HG03060 (cell line): ENCODE results near the gene PLD4.

ENCODE experiments used
- ATAC-seq: cut with Tn5 transposase; IDR thresholded peaks from one replicate; pipeline ENCODE4 v1.9.1; 2021; ENCODE audit warnings: low read depth, moderate number of reproducible peaks; ENCODE audit not compliant: unreplicated experiment

The PLD4 gene

DNA sequence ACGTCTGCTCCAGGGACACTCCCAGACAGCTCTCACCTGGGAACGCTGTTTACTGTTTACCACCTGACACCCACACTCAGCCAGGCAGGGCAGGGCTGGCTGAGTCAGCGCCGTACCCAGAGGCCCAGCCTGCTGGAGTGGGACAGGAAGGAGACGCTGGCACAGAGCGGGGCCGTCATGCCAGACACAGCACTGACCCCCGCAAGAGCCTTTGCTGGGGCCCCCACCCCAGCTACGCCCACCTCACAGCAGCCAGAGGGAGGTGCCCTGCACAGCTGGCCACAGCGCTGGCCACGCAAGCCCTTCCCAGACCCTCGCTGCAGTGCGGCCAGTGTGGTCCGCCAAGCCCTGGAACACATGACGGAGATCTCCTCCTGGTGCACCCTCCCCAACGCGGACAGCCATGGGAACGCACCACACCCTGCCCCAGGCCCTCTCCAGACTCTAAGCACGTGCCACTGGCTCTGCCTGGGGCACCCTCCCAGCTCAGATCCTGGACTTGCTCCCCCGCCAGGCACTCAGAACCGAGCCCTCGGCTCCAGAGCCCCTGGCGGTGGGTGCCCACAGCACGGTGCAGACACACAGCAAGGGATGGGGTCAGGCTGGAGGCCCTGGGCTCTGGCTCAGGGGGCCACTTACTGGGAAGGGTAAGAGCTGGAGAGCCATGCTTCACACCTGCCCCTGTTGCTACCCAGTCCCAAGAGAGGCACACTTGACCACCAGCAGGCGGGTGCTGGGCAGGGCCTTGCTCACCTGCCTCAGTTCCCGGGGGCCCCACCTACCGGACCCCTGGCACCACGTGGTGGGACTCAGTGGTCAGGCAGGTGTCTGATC lies 47.8 kb downstream of the PLD4 start:
- no peak for ATAC-seq

DNA sequence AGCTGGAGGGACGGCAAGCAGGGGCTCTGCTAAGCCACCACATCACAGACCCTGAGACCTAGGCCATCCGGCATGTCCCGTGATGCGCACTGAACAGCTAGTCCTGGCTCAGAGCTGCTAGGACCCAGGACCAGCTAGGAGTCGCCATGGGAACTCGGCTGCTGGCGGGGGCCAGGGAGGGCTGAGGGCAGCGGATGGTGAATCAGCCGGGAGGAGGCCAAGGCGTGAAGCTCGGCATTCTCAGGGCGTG lies 48.4 kb downstream of the PLD4 start:
- ATAC-seq, result no peak

DNA sequence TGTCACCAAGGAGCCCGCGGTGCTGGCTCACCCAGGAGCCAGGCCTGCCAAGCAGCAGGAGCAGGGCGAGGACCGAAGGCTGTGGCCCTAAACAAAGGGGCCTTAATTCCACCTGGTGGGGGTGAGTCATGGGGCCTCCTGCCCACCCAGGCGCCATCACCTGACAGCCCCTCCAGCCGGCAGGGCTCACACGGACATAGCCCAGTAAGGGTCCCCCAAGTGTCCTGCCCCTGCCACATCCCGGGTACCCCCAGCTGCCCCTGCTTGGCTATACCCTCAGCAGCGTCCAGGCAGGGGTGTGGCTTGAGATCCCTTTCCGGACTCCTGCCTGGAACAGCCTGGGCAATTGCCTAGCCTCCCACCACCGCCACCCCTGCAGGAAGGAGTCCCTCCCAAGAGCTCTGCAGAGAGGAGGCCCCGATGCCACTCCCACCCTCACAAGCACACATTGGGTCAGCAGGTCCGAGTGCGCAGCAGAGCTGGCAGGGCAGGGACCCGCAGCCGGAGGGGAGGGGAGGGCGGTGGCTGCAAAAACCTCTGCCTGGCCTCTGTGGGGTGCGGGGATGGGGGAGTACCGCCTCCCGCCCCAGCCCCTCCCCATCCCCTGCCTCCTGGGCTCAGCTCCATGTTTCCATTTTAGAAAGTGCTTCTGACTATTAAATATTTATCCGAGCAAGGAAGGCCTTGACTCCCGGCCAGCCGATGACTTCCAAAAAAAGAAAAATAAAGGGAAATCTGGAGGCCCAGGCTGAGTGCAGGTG lies 48.9 kb downstream of the PLD4 start:
- ATAC-seq, result no peak

DNA sequence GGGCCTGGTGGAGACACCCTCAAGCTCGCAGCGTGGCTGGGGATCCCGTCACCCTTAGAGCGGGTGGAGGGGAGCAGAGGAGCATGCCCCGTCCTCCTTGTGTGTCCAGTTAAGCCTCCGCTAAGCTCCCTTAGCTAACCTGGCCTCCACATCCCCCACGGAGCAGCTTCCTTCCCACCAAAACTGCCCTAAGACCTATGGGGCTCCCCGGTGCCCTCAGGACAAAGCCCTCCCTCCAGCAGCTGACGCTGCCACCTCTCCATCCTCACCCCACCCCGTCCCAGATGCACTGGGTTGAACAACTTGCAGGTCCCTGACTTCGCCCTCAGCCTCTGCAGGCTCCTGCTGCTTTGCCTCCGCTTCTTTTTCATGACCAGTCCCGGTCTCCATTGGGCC lies 49.5 kb downstream of the PLD4 start:
- no peak for ATAC-seq

DNA sequence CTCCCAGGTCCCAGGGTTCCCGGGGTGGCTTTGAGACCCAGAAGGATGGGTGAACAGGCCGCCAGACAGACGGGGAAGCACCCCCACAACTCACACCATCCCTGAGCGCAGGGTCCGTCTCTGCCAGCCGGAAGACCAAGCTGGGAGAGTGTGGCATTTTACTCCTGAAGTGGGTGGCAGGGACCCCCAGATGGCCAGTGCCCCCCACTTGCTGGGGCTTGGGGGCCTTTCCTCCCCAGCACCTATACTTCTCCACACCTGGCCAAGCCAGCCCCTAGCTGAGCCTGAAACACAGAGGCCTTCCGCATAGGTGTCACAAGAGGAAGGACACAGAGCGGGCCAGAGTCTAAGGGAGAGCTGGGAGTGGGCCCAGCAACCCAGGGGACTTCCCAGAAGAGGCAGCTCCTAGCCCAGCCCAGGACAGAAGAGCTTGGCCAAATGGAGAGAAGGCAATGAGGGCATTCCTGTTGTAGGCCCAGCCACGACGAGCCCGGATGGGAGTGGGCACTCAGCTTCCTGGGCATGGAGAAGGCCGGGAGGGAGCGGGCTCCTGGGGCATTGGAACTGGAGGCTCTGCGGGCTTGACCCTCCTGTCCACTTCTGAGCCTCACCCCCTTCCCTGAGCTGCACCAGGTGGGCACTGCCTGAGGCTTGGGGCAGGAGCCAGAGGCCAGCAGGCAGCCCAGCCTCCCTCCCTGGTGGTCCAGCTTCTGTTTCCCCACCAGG lies 50.1 kb downstream of the PLD4 start:
- ATAC-seq, result no peak

DNA sequence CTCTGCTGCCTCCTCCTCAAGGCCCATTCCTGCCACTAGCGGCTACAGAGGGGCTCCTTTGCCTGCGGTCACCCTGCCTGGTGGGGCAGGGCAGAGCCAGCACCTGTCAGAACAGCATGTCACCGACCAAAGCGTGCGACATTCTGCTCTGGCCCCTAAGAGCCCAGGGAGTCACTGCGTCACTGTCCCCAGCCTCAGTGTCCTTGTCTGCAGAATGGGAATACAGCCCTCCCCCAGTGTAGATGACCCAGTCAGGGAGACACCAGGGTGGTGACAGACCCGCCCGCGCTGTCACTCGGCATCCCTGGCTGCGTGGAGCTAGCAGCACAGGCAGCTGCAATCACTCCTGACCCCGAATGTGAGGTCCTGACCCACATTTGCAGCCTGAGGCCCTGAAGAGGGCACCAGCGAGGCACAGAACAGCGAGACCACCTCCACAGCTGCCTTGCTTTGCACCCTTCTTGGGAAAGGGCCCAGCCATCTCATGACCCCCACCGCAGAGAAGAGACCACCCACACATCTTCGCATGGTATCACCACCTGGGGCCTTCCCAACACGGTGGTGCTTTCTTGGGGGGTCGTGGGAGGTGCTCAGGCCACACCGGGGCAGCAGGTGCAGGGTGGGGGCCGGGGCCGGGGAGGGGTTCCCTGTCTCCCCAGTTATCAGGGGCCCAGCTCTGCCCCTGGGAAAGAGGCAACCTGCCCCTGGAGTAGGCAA lies 51.0 kb downstream of the PLD4 start:
- no peak for ATAC-seq

DNA sequence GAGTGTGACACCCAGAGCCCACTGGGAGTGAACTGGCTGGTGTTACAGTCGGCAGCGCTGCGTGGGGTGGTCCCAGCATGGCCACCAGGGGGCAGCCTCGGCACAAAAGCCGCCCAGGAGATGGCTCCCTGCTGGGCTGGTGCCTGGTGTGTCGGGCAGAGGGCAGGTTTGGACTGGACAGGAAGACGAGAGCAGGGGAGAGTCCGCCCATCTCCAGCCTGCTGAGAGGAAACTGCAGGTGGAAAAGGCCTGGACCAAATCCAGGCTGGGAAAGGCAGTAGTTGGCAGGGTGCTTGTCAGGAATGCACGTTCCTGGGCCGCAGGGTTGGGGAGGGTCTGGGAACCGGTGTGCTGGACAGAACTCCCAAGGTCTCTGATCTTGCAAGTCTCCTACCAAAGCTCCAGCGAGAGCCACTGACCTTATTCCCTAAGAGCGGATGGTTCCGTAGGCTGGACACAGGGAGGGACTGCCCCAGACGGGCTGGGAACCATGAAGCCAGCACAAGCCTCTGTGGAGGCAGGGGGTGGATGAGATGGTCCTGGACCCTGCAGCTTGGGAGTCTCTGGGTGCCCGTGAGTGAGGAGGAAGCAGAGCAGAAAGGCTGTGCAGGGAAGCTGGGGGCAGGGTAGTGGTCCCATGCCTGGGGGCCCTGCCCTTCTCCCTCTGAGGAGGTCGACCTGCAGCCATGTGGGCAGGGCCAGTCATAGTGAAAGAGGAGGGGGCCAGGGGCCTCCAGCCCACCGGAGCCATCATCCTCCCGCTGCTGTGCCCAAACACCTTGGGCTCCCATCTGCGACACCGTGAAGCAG lies 51.7 kb downstream of the PLD4 start:
- ATAC-seq, result no peak

DNA sequence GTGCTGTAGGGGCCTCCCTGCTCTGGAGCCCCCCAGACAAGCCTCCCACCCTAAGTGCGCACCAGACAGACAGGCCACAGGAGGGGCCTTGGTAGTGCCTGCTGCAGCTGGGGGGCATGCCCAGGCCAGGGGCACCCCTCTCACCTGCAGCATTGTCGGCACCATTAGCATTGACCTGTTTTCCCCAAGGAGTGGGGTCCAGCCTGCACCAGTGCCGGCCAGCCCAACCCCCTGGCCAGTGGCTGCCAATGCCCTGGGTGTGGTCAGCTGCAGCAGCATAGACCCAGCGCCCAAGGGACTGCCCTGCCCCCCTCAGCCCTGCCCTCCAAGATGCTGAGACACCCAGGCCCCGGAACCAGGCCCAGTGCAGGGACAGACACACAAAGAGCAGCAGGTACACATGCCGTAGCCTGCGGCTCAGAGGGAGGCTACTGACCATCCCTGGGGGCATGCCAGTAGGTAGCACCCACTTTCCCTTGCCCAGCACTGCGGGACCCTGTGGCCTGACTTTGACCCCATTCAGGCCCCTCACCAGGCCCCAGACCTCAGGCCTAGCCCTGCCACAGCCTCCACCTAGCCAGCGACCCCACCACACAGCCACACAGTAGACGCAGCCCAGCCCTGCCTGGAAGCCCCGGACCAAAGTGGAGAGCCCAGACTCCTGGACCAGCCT lies 52.5 kb downstream of the PLD4 start:
- no peak for ATAC-seq

DNA sequence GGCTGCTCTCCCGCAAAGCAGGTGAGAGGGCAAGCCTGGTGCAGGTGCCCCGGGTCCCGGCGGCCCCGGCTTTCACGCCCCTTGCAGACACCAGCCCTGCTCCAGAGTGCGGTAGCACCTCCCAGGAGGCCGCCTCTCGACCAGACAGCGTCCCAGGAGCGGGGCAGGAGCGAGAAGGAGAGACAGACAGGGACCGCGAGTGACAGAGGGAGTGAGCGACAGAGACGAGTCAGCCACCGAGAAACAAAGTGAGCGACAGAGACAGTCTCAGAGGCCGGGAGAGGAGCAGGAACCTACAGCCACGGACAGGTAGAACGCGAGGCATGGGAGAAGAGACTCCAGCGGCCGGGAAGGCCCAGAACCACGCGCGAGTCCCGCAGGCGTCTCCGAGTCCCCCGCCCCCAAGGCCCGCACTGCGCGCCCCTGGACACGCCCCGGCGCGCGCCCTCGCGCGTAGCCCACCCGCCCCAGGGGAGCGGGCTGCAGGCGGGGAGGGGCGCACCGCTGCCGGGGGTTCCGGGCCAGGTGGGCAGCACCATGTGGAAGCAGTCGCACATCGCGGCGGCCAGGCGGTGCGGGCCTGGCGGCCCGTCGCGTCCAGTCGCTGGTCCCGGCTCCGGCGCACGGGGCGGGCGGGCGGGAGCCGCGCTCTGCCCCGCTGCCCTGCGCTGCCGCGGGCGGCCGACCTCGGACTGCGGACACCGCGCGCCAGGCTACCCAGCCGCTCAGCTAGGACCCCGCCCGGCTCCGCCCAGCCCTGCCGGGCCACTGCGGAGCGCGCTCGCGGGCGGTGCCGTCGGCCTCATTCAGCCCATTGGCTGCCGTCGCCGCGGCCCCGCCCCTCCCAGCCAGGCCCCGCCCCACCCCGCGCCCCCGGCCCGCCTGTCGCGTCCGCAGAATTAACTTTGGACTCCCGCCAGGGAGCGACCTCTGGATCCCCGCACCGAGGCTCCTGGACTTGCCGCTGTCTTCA lies 53.3 kb downstream of the PLD4 start, which contains the start of gene AHNAK2:
Gene AHNAK2, minus strand, starts transcription at position 694 of the 973 bp plus-strand sequence. Its CDS starts 137 bp downstream, at position 557.
- no peak for ATAC-seq

DNA sequence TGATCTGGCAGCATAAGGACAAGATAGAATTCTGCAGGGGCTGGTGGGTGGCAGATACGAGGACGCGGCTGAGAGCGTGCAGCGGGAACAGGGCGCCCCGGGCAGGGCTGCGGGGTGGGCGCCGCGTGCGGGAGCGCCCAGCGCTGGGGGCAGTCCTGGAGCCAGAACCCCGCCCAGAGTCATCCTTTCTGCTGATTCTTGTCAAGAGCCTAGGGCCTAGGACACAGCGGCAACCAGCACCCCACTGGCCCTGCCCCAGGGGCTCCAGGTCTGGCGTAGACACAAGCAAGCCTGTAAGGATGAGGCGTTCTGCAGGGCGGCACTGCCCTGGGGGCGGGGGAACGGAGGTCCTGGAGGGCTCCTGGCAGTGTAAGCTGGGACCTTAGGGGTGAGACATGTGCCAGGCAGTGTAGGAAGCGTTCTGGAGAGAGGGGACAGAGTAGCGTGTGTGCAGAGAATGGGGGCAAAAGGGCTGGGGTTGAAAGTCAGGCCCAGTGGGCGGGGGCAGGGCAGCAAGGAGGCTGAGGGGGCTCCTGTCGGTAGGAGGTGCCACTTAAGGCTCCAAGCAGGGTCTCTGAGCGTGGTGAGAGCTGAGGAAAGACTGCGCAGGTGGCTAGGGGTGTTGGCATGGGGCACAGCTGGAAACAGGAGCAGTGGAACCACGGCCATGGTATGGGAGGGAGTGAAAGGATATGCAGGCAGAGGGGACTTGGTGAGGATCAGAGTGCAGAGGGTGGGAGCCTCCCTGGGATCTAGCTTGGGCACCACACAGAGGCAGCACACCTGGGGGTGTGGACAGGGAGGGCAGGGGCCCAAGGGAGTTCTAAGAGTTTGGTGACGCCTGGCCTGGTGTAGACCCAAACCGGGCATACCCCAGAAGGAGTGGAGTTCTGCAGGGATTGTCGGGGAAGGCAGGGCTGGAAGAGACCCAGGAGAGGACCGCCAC lies 54.3 kb downstream of the PLD4 start:
- no peak for ATAC-seq

DNA sequence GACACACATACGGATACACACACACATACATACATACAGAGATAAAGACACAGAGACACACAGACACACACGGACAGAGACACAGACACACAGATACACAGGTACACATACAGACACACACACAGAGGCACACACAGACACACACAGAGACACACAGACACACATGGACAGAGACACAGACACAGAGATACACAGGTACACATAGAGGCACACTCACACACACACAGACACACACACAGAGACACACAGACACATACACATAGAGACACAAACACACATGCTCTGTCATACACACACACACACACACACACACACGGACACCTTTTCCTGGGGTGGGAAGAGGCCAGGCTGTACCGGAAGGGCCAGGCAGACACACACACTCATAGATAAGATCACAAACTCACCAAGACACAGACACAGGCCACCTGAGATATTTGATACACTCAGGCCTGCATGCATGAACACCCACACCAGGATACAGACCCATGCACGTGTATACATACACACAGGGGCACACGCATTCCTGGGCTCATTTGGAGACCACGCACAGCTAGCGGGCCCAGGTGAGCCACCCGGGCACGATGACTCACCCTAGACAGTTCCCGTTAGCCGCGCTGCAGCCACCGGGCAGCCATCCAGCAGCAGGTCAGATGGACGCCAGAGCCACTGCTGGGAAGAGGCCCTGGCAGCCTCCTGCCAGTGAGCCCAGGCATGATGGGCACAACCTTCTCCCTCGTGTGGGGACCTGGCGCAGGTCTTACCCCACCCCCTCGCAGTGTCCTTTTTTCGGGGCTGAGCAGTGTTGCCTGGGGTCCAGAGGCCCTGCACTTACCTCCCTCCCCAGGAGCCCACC lies 55.3 kb downstream of the PLD4 start:
- no peak for ATAC-seq

DNA sequence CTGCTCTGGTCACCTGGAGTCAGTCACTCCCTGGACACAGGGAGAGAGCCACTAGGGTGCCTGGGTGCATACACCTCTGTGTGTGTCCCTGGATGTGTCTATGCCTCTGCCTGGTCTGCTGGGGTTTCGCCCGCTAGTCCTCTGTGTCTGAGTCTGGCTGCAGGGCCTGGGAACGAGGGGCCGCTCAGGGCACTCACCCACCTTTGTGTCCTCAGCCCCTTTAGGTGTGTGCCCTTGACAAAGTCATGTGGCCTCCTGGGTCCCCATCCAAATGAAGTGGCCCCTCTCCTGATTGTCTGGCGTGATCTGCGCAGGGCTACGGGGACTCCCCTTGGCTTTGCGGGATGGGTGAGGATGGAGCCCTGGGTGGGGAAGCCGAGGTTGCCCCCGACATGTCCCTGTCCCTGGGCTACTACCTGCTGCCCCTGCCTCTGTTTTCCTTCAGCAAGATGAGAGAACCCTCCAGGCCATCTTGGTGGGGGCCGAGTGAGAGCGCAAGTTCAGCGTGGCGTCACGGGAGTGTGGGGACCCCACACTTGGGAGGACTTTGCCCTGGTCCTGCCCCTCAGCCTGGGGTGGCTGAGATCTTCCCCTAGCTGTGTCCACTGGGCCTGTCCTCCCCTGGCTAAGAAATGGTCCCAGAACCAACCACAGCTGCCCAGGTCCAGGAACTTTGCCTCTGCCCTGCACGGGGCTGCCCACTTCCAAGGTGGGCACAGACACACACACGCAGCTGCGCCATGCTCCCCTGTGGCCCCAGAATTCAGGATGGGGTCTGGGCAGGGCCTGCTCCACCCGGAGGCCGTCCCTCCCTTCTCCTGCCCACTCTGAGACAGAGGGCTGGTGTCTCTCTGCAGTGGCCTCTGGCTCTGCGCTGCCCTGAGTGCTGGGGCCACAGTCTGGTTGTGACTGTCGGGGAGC lies 56.2 kb downstream of the PLD4 start:
- no peak for ATAC-seq

DNA sequence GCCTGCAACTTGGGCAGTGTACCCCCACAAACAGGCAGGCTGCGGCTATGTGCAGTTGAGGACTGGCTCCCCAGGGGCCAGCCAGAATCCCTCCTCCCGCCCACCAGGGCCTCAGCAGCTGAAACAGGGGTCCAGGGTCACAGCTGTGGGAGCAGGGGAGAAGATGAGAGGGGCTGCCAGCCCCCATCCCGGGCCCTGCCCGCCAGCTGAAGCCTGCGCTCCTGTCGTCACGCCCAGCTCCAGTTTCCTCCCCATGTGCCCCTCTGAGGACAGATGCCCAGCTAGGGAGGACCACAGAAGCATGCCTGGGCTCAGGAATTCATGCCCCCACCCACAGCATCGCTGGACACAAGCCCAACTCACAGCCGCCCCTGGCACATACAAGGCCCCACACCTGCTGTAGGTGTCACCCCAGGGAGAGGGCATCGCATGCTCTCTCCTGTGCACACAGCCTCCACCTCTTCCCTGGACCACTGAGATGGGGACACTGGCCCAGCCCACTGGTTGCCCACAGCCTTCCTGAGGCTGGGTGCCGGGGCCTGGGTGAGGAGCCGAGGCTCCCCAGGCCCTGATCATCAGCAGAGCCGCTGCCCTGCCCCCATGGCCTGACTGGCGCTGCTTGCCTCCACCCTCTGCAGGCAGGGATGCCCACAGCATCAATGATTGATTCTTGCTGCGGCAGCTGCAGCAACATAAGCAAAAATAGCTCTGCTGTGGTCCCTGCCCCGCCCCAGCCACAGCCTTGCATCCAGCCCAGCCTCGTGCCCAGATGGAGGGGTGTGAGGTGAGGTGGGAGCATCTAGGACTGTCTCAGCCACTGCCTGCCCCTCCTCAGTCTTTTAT lies 57.2 kb downstream of the PLD4 start:
- ATAC-seq, result no peak

DNA sequence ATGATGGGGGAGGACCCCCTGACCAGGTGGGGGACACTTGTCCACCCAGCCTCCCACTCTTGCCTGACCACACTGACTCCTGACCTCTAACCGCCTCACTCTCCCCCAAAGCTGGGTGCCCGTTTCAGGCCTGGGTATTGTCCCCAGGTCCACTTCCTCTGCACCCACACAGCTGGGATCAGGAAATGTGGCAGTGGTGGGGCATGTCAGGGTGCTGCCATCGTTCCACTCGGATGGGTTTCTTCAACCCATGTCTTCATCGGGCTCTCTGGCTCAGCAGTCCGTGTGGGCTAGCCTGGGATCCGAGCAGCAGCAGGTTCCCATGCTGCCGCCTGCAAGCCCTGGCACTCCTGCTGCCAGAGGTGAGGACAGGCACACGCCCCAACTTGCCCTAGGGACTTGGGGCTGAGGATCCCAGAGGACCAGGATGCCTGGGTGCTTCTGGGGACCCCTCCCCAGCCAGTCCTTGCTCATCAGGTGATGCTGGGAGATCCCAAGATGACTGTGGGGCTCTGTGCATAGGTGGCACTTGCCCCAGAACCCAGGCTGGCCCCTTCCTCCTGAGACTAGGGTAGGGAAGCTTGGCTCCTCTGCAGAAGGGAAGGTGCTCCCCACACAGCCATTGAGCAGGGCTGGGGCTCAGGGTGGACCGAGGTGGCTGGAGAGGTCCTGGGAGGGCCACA lies 58.0 kb downstream of the PLD4 start:
- no peak for ATAC-seq
